Stimulated activated CD8-positive, alpha-beta memory T cell treated with anti-CD3 and anti-CD28 coated beads, Interleukin-15, amount 100 ng/mL, for 48 hours (primary cell): ENCODE measurements around the gene COL4A5.
"Not testable (repeated sequence)": the region's sequence is repeated elsewhere in the genome, so short reads cannot be mapped to it uniquely, and the experiment has no call there.

Experiments used
- DNase-seq, 2 donors: peaks; one replicate each; pipeline ENCODE4 v3.0.0-alpha.2; 2020; ENCODE audit warnings: low read depth in 2 of 2

The COL4A5 gene

GRCh38 chrX:108439426-108439942 is at the start of gene COL4A5:
COL4A5 (plus strand) TSS chrX:108439838; CDS start chrX:108440126, 288 bp downstream.
- no peak for DNase-seq

GRCh38 chrX:108390976-108391717 is 48.5 kb upstream of the COL4A5 start:
- not testable (repeated sequence) for DNase-seq

GRCh38 chrX:108396188-108396891 is 43.3 kb upstream of the COL4A5 start:
- no peak for DNase-seq

- no peak for DNase-seq
Measured at GRCh38 chrX:108396986-108397385, 42.7 kb upstream of the COL4A5 start.

- no peak for DNase-seq
Measured at GRCh38 chrX:108397627-108398391, 41.8 kb upstream of the COL4A5 start.

GRCh38 chrX:108399418-108400165 is 40.0 kb upstream of the COL4A5 start:
- no peak for DNase-seq

- no peak for DNase-seq
Measured at GRCh38 chrX:108412783-108413182, 26.9 kb upstream of the COL4A5 start.

GRCh38 chrX:108415146-108415545 is 24.5 kb upstream of the COL4A5 start:
- no peak for DNase-seq

- DNase-seq: no peak
Measured at GRCh38 chrX:108415891-108416290, 23.7 kb upstream of the COL4A5 start.

- no peak for DNase-seq
Measured at GRCh38 chrX:108417257-108417656, 22.4 kb upstream of the COL4A5 start.

GRCh38 chrX:108419401-108419800 is 20.2 kb upstream of the COL4A5 start:
- DNase-seq: no peak

GRCh38 chrX:108420481-108420880 is 19.2 kb upstream of the COL4A5 start:
- no peak for DNase-seq

- no peak for DNase-seq
Measured at GRCh38 chrX:108426262-108426661, 13.4 kb upstream of the COL4A5 start.

- no peak for DNase-seq
Measured at GRCh38 chrX:108435261-108435660, 4.4 kb upstream of the COL4A5 start.

GRCh38 chrX:108437349-108438109 is 2.1 kb upstream of the COL4A5 start:
- DNase-seq: no peak

- DNase-seq: no peak
Measured at GRCh38 chrX:108438110-108438623, 1.5 kb upstream of the COL4A5 start, which contains the start of gene COL4A6. COL4A6 (minus strand) TSS chrX:108438422; CDS start chrX:108438196, 226 bp downstream.

GRCh38 chrX:108439961-108440696 is 491 bp downstream of the COL4A5 start:
- DNase-seq: no peak

GRCh38 chrX:108442901-108443464 is 3.3 kb downstream of the COL4A5 start:
- no peak for DNase-seq

GRCh38 chrX:108447303-108447702 is 7.7 kb downstream of the COL4A5 start:
- DNase-seq: no peak
